Measurements from ENCODE around the gene ACAP2.
A peak's percentile ranks its signal among the peaks of the same experiment; 100 is the strongest.

ACAP2 gene

GRCh38 chr3:195286115-195286872 is 156.5 kb downstream of the ACAP2 start:
- DNase-seq = no peak

GRCh38 chr3:195285372-195285771 is 157.4 kb downstream of the ACAP2 start:
- no peak for DNase-seq

GRCh38 chr3:195284842-195285241 is 158.0 kb downstream of the ACAP2 start:
- DNase-seq = no peak

- DNase-seq = no peak
These were observed 159.9 kb downstream of the ACAP2 start for GRCh38 chr3:195282961-195283360.

- no peak for DNase-seq
These were observed 168.4 kb downstream of the ACAP2 start for GRCh38 chr3:195274259-195274966.

- peak; percentile 91 to 97 for DNase-seq
These were observed 171.2 kb downstream of the ACAP2 start for GRCh38 chr3:195271410-195272243.

- peak; percentile 91 to 98 for DNase-seq
These were observed 171.9 kb downstream of the ACAP2 start, which contains the start of gene XXYLT1 for GRCh38 chr3:195270817-195271409. Gene XXYLT1, minus strand, starts transcription at chr3:195271159. Its CDS starts 101 bp downstream, at chr3:195271058.

GRCh38 chr3:195270079-195270816 is 172.6 kb downstream of the ACAP2 start:
- peak; percentile 72 to 85 for DNase-seq

GRCh38 chr3:195269375-195270078 is 173.3 kb downstream of the ACAP2 start:
- DNase-seq = no peak

GRCh38 chr3:195268576-195269309 is 174.1 kb downstream of the ACAP2 start:
- no peak for DNase-seq

- DNase-seq = no peak
These were observed 175.7 kb downstream of the ACAP2 start for GRCh38 chr3:195267096-195267495.

GRCh38 chr3:195266428-195266827 is 176.4 kb downstream of the ACAP2 start:
- no peak for DNase-seq

- no peak for DNase-seq
These were observed 177.3 kb downstream of the ACAP2 start for GRCh38 chr3:195265363-195265976.

- no peak for DNase-seq
These were observed 178.8 kb downstream of the ACAP2 start for GRCh38 chr3:195263925-195264600.

GRCh38 chr3:195263193-195263924 is 179.5 kb downstream of the ACAP2 start:
- no peak for DNase-seq

GRCh38 chr3:195261925-195262324 is 180.9 kb downstream of the ACAP2 start:
- DNase-seq = no peak

GRCh38 chr3:195260280-195260905 is 182.4 kb downstream of the ACAP2 start:
- peak; percentile 22 to 74 for DNase-seq

All from NCI-H526 (cell line).